HG02885 (cell line): ENCODE measurements around the gene SHISA7.

ENCODE experiments used
- ATAC-seq: cut with Tn5 transposase; IDR thresholded peaks from one replicate; pipeline ENCODE4 v1.9.1; 2021; ENCODE audit warnings: mild to moderate bottlenecking; ENCODE audit not compliant: unreplicated experiment, poor library complexity

The SHISA7 gene

DNA sequence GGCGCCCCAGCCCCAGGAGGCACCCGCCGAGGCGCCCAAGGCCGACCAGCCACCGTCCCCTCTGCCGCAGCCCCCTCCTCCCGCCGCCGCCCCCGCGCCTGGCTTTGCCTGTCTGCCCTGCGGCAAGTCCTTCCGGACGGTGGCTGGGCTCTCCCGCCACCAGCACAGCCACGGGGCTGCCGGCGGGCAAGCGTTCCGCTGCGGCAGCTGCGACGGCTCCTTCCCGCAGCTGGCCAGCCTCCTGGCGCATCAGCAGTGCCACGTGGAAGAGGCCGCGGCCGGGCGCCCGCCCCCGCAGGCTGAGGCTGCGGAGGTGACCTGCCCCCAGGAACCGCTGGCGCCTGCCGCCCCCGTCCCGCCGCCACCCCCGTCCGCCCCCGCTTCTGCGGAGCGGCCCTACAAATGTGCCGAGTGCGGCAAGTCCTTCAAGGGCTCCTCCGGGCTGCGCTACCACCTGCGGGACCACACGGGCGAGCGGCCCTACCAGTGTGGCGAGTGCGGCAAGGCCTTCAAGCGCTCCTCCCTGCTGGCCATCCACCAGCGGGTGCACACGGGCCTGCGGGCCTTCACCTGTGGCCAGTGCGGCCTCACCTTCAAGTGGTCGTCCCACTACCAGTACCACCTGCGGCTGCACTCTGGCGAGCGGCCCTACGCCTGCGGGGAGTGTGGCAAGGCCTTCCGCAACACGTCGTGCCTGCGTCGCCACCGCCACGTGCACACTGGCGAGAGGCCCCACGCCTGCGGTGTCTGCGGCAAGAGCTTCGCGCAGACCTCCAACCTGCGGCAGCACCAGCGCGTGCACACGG is 39.3 kb upstream of the SHISA7 start:
- no peak for ATAC-seq

GRCh38 chr19:55481794-55482155 is 38.7 kb upstream of the SHISA7 start:
- no peak for ATAC-seq

GRCh38 chr19:55481148-55481793 is 38.2 kb upstream of the SHISA7 start:
- no peak for ATAC-seq

GRCh38 chr19:55479451-55480230 is 36.5 kb upstream of the SHISA7 start:
- no peak for ATAC-seq

GRCh38 chr19:55479045-55479444 is 35.9 kb upstream of the SHISA7 start:
- no peak for ATAC-seq

DNA sequence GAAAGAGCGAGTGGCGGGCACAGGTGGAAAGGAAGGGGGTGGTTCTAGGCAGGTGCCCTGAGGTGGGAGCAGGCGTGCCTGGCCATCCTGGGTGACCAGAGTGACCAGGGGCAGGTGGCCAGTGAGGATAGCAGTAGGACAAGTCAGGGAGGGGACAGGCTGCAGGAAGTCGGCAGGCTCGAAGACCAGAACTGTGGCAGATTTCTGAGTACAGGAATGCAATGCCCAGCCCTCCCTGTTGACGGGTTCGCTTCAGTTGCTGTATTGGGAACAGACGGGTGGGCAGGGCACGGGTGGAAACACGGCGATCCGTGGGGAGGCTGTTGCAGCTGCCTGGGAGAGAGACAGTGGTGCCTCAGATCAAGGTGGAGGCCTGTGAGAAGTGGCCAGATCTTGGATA is 35.3 kb upstream of the SHISA7 start:
- no peak for ATAC-seq

DNA sequence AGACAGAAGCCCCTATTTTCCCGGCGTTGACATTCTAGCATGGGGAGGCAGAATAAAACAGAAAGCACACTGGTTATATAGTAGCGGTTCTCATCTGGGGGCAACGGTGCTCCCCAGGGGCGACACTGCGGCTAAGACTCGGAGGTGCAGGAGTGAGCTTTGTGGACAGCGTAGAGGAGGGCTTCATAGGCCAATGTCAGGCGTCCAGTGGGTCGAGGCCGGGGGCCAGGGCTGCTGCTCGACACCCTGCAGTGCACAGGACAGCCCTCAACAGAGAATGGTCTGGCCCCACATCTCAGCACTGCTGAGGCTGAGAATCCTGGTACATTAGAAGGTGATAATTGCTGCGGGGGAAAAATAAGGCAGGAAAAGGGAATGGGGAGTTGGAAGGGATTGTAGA is 34.8 kb upstream of the SHISA7 start:
- no peak for ATAC-seq

DNA sequence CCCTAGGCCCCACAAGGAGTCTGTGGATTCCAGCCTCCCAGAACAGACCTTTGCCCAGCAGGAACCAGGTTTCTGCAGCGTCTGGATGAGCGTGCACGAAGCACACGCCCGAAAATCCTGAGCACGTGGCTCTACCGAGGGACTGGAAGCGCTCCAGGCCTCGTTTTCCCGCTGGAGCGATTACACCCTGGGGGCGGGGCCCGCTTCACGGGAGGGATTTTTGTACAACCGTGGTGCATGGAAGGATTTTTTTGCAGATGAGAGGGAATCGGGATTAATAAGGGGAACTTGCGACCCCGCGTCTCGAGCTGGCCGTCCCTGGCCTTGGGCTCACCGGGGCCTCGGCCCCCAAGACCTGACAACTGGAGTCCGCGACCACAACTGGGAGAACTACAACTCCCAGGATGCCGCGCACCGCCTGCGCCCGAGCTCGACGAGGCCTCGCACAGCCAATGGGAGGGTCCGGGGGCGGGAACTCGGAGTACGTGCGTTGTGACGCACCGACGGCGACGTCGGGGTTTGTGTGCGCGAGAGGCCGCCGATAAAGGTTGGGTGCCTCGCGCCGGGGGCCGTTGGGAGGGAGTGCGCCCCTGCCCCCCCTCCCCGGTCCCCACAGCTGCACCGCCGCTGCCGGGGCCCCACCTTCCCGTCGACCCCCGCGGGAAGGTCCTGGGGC is 33.1 kb upstream of the SHISA7 start, which contains the start of gene ZNF628:
TSS of gene ZNF628 (plus strand) at position 518 of the 676 bp plus-strand sequence. CDS start 3,294 bp downstream, outside the sequence.
- peak; percentile 94 for ATAC-seq

DNA sequence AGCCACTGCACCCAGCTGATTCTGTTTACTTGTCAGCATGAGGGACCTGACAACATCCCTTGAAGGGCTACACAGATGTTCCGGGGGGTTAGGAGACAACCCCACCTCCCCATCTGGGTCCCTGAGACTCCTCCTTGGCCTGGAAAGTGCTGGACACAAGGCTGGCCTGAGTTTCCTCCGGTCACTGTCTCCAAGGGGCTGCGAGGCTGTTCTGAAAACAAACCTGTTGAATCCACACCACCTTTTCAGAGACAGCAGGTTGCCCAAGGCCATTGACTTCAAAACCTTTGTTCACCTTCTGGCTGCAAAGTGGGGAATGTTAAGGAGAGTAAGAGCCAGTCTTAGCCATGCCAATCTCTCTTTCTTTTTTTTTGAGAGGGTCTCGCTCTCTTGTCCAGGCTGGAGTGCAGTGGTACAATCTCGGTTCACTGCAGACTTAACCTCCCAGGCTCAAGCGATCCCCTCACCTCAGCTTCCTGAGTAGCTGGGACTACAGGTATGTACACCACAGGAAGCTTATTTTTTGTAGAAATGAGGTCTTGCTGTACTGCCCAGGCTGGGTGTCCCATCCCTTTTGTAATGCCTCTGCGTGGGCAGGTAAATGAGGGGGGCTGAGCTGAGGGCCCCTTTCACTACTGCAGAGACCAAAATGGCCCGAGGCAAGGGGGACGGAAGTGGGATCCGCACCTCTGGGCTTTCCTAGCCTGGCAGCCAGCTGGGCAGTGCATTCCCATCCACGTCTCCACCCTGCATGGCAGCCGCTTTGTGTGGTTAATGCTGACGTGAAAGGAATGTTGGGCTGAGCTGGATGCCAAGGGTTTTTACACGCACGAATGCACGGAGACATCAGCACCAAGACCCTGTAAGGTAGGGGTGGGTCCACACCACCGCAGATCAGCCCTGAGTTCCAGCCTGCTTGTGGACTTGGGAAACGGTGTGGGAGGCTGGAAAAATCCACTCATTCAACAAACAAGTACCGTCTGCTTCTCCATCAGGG is 31.5 kb upstream of the SHISA7 start:
- ATAC-seq = no peak

DNA sequence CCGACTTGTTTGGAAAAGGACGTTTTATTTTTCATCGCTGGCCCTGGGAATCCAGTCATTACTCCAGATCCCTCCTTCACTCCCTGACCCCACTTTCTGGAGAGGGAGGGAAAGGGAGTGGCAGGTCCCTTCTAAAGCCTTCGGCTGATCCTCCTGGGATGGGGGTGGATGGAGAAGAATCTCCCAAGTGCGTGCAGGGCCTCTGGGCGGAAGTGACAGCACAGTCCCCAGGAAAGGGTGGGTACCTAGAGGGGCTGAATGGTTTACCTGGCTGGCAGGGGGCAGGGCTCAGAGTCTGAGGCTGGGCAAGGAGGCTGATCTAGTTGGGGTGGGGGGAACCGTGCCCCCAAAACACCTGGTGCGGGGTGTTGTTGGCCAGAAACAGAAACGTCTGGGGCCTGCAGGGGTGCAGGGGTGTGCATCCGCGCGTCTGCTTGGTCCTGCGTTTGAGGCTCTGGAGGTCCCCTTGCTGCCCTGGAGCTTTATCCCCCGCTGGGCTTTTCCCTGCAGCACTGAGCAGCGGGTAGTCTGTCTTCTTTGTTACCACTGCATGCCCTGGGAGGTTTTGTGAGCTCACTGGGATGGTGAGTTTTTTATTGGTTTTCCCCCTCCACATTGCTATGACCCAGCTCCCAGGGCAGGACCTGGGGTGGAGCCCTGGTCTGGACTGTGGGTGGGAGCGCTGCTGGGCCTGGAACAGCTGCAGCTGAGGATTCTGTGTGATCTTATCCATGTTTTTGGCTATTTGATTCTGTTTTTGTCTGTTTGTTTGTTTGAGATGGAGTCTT is 30.3 kb upstream of the SHISA7 start:
- no peak for ATAC-seq

- no peak for ATAC-seq
Measured at GRCh38 chr19:55472463-55472862, 29.4 kb upstream of the SHISA7 start.

DNA sequence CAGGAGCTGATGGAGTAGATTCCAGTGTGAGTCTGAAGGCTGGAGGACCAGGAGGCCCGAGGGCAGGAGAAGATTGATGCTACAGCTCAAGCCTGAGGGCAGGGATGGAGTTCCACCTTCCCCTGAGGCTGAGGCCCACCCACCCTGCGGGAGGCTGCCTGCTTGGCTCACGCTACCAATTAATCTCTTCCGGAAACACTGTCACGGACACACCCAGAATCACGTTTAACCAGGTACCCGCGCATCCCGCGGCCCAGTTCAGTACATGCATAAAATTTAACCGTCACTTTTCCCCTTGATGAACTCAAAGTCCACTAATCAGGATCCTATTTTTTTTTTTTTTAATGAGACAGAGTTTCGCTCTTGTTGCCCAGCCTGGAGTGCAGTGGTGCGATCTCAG is 28.2 kb upstream of the SHISA7 start:
- ATAC-seq = no peak

- no peak for ATAC-seq
Measured at GRCh38 chr19:55468054-55468393, 24.9 kb upstream of the SHISA7 start.

DNA sequence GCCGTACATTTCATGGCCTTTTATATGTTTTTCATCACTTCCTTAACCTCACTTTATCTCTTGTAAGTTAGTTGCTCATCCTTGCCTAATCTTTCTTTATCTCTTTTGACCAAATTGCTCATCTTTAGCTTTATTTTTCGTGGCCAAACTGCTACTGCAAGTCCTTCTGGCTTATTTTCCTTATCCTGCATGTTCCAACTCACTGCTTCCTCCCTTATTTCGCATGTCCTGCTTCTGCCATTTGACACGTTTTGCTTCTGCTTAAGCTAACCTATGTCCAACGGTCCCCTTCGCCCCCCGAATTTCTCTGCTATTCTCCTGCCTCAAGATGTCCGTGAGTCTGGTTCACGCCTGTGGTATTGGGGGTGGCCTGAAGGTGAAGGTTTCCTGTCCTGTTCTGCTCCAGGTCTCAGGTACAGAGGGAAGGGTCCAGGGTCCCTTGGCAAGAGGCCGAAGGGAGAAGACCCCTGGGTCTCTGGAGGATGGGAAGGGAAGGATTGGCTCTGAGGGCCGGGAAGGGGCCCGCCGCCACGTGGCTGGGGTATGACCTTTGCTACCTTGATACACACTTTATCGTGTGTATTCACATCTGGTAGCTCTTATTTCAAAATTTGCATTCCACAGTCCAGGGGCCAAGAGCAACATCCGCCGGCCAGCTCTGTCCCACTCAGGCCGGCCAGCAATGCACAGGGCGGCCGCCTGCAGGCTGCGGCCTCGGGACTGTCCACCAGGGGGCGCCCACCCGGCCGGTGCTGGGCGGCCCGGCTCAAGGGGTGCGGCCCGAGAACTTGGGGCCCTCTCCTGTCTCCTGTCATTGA is 24.3 kb upstream of the SHISA7 start:
- ATAC-seq = peak; percentile 73

DNA sequence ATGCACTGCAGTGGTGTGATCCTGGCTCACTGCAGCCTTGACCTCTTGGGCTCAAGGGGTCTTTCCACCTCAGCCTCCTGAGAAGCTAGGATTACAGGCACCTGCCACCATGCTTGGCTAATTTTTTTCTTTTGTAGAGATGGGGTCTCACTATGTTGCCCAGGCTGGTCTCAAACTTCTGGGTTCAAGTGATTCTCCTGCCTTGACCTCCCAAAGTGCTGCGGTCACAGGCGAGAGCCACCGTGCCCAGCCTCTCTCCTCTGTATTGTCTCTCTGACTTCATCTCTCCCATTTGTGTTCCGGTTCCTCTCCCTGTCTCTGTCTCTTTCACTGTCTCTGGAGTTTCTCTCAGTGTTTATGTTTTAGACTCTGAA is 23.1 kb upstream of the SHISA7 start:
- no peak for ATAC-seq

DNA sequence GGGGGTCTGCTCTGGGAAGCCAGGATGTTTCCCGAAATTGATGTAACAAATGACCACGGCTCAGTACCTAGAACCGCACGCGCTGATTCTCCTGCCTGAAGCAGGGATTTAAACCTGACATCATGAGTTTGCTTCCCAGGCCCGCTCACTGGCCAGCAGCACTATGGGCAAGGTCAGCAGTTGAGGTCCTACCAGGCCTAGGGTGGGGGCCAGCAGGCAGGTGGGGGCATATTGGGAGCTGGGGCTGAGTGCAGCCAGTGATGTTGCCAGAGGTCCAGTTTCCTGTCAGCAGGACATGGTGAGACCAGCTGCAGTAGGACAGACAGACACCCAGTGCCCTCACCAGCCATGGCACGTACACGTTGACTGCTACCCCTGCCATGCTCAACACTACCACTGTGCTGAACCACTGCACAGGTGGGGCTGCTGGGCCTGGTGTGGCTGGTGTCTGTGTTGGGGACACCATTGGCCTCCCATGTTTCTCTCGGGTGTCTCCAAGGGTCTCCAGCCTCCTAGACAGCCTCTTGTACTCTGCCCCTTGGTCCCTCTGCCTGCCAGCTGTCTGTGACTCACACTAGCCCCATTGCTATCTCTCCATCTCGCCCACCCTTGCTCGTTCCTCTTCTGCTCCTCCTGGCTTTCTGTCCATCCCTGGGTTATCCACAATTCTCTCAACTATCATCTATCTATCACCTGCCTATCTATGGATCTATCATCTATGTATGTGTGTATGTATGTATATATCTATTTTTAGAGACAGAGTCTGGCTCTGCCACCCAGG is 22.6 kb upstream of the SHISA7 start:
- no peak for ATAC-seq

DNA sequence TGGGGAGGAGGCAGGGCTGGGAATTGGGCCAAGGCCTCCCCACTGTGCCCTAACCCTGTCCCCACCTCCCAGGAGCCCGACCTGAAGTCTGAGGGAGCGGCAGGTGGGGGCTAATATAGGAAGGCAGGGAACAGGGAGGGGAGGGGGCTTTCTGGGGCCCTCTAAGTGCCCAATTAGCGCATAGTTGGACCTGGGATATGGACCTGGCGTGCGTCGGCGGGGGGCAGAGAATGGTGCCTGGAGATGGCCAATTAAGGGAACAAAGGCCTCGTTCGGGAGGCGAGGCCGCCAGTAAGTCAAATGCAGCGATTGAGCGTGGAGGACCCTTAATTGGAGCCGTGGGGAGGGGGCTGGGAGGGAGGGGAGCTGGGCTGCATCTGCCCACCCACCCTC is 21.6 kb upstream of the SHISA7 start, which contains the start of gene C19orf85:
TSS of gene C19orf85 (minus strand) at position 90 of the 393 bp plus-strand sequence. CDS start 197 bp downstream, outside the sequence.
- no peak for ATAC-seq
